Panc1 (cell line): ENCODE data around the gene SLC4A8. TPM values are rescaled to one million over a fixed set of nuclear protein-coding genes. Genes with fewer than 3 reads are reported as not detected.

Source experiments
- ATAC-seq: fragments of 200-7000 bp; cut with Tn5 transposase; 2 replicates; pipeline ENCODE4 v1.9.1; 2020; ENCODE audit warnings: mild to moderate bottlenecking, moderate library complexity
- BruUV-seq: library from RNA; stranded (reverse); fragments of 400-500 nt; replicated peaks from 2 replicates; lab custom pipeline; 2021; lab: Mats Ljungman, UMichigan
- CTCF ChIA-PET: fragments of 300-600 bp; sonication (Branson Sonifier 250); formaldehyde crosslinking; loops from one replicate; lab custom pipeline; 2022; ENCODE audit warnings: antibody characterized with exemption; lab: Charles Lee
- POLR2A ChIA-PET: fragments of 300-600 bp; sonication (Branson Sonifier 250); formaldehyde crosslinking; loops from one replicate; lab custom pipeline; 2022; ENCODE audit warnings: antibody characterized with exemption; lab: Charles Lee
- DNase-seq: peaks from one replicate; pipeline ENCODE4 v3.0.0-alpha.2; 2010; ENCODE audit warnings: low read depth, low spot score
- H3K27ac ChIP-seq: 2 replicates; pipeline ENCODE4 v1.5.1; 2011; ENCODE audit warnings: mild to moderate bottlenecking, low read length, inconsistent platforms
- H3K27me3 ChIP-seq: fragments of 200-500 bp; sonication (Bioruptor generic); 2 replicates; pipeline ENCODE4 v1.6.0; 2014; ENCODE audit warnings: low read length, inconsistent platforms; ENCODE audit not compliant: control insufficient read depth, insufficient read depth
- H3K36me3 ChIP-seq: fragments of 200-500 bp; sonication (Bioruptor generic); 2 replicates; pipeline ENCODE4 v1.5.1; 2014; ENCODE audit warnings: inconsistent platforms, mild to moderate bottlenecking, low read length, moderate library complexity; ENCODE audit not compliant: control insufficient read depth, insufficient read depth
- H3K4me1 ChIP-seq: 2 replicates; pipeline ENCODE4 v1.5.1; 2011; ENCODE audit warnings: inconsistent platforms, mild to moderate bottlenecking, low read length, moderate library complexity; ENCODE audit not compliant: control insufficient read depth, insufficient read depth
- H3K4me3 ChIP-seq, 2 experiments: 2 replicates each; pipeline ENCODE4 v1.5.1; 2011 to 2012; ENCODE audit warnings: low read depth in 2 of 2, low read length in 2 of 2, mild to moderate bottlenecking in 2 of 2, inconsistent platforms in 1 of 2, moderate library complexity in 1 of 2
- H3K9me3 ChIP-seq: fragments of 200-500 bp; sonication (Bioruptor generic); 2 replicates; pipeline ENCODE4 v1.5.1; 2014; ENCODE audit warnings: low read depth, mild to moderate bottlenecking, inconsistent platforms, low read length, moderate library complexity; ENCODE audit not compliant: control insufficient read depth, insufficient read depth
- POLR2AphosphoS5 ChIP-seq: IDR thresholded peaks from 2 replicates; pipeline ENCODE4 v1.6.1; 2012; ENCODE audit warnings: mild to moderate bottlenecking, low read depth, low read length, moderate library complexity
- SIN3A ChIP-seq: IDR thresholded peaks from 2 replicates; pipeline ENCODE4 v1.6.1; 2012; ENCODE audit warnings: low read depth, mild to moderate bottlenecking, low read length, moderate library complexity, borderline replicate concordance; ENCODE audit not compliant: insufficient read depth
- TCF7L2 ChIP-seq: IDR thresholded peaks from 2 replicates; pipeline ENCODE4 v1.6.1; 2011; ENCODE audit warnings: mild to moderate bottlenecking, low read depth, low read length, inconsistent platforms
- in situ Hi-C: cut with HindIII; loops from 2 replicates; pipeline ENCODE4 v1.10.0; 2016; ENCODE audit warnings: low sequenced_read_pairs, low pct_unique_long_range_greater_than_20kb
- intact Hi-C: fragments of 100-400 bp; cut with micrococcal nuclease; formaldehyde crosslinking; loops from one replicate; pipeline ENCODE4 v1.10.0; 2022; ENCODE audit not compliant: unreplicated experiment
- total RNA-seq: library from RNA; stranded (reverse); gene quantifications from one replicate; pipeline ENCODE4 v1.2.1, GENCODE V29; 2021; ENCODE audit not compliant: unreplicated experiment
- TF ChIP-seq, protein P1 (sequence below): fragments of 450-650 bp; IDR thresholded peaks from 2 replicates; pipeline ENCODE4 v1.5.1; 2017; ENCODE audit warnings: mild to moderate bottlenecking
- TF ChIP-seq, protein P2 (sequence below), 2 experiments: IDR thresholded peaks; 2 replicates each; pipeline ENCODE4 v1.6.1; 2011 to 2012; ENCODE audit warnings: low read depth in 2 of 2, control low read depth in 1 of 2, low read length in 1 of 2, mild to moderate bottlenecking in 1 of 2, moderate library complexity in 1 of 2; ENCODE audit not compliant: insufficient read depth in 1 of 2

SLC4A8 gene
- total RNA-seq, 1 experiment from 2014 or later: 18.8 TPM

DNA sequence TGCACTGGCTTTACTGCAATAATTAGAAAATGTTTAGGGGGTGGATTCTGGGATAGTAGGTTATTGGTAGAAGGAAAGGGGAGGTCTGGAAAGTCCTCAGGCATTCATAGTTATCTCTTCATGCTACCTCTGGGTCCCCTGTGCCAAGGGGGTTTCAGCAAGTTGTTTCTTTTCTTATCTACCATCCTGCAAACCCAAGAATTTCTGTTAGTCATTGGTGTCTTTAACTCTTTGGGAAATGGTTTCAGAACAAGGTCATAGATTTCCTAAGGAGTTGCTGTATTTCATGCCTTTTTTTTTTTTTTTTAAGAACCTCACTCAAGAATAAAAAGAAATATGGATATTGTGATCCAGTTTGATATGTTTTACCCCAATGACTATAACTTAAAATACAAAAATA is 63.6 kb downstream of the SLC4A8 start:
- ATAC-seq (no peak), DNase-seq (no peak)
- TF ChIP-seq, protein P1, sequence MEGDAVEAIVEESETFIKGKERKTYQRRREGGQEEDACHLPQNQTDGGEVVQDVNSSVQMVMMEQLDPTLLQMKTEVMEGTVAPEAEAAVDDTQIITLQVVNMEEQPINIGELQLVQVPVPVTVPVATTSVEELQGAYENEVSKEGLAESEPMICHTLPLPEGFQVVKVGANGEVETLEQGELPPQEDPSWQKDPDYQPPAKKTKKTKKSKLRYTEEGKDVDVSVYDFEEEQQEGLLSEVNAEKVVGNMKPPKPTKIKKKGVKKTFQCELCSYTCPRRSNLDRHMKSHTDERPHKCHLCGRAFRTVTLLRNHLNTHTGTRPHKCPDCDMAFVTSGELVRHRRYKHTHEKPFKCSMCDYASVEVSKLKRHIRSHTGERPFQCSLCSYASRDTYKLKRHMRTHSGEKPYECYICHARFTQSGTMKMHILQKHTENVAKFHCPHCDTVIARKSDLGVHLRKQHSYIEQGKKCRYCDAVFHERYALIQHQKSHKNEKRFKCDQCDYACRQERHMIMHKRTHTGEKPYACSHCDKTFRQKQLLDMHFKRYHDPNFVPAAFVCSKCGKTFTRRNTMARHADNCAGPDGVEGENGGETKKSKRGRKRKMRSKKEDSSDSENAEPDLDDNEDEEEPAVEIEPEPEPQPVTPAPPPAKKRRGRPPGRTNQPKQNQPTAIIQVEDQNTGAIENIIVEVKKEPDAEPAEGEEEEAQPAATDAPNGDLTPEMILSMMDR: no peak
- TF ChIP-seq TCF7L2 (no peak), POLR2AphosphoS5 (no peak), SIN3A (no peak)
- TF ChIP-seq, protein P2, sequence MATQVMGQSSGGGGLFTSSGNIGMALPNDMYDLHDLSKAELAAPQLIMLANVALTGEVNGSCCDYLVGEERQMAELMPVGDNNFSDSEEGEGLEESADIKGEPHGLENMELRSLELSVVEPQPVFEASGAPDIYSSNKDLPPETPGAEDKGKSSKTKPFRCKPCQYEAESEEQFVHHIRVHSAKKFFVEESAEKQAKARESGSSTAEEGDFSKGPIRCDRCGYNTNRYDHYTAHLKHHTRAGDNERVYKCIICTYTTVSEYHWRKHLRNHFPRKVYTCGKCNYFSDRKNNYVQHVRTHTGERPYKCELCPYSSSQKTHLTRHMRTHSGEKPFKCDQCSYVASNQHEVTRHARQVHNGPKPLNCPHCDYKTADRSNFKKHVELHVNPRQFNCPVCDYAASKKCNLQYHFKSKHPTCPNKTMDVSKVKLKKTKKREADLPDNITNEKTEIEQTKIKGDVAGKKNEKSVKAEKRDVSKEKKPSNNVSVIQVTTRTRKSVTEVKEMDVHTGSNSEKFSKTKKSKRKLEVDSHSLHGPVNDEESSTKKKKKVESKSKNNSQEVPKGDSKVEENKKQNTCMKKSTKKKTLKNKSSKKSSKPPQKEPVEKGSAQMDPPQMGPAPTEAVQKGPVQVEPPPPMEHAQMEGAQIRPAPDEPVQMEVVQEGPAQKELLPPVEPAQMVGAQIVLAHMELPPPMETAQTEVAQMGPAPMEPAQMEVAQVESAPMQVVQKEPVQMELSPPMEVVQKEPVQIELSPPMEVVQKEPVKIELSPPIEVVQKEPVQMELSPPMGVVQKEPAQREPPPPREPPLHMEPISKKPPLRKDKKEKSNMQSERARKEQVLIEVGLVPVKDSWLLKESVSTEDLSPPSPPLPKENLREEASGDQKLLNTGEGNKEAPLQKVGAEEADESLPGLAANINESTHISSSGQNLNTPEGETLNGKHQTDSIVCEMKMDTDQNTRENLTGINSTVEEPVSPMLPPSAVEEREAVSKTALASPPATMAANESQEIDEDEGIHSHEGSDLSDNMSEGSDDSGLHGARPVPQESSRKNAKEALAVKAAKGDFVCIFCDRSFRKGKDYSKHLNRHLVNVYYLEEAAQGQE (IDR thresholded peaks at IDR 0.05; ENCODE audit: insufficient read depth in 1 of 2, low read depth in 2 of 2, low read length in 1 of 2): no peak
- Histone ChIP-seq H3K27me3 (no peaks in the 10 kb centered on the region), H3K9me3 (no peaks in the 10 kb centered on the region), H3K4me1 (no peaks in the 10 kb centered on the region), H3K27ac (no peak overlapping the region), H3K4me3 (no peak overlapping the region), H3K36me3 (no peaks in the 10 kb centered on the region)
- in situ Hi-C loops: no loop called here
- ChIA-PET POLR2A (no interaction called here), CTCF (interaction anchor here (0.6 to 0.7 kb wide), 2 partner anchors 246 to 665 kb away, joined by 4 read pairs; no protein-coding TSS in a partner anchor)
- no TSS peak for BruUV-seq
- intact Hi-C loops: no loop called here

DNA sequence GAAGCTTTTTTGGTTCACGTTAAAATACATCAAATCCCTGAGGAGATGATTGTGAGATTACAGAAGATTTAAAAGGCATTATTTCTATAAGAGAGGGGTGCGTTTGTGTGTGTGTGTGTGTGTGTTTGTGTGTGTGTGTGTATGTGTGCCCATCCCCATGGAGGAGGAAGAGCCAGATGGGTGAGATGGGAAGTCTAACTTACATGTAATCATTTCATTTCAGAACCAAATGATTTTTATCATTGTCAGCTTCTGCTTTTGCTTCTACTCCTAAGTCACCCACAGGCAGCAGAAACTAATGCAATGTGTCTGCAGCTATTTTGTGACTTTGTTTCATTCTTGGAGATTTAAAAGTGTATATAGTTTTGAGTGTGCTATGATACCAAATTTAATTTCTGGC is 68.7 kb downstream of the SLC4A8 start:
- H3K4me1 ChIP-seq: no peaks in the 10 kb centered on the region
- TF ChIP-seq SIN3A: no peak
- TF ChIP-seq TCF7L2: no peak
- TF ChIP-seq, protein P2 (IDR thresholded peaks at IDR 0.05; ENCODE audit: insufficient read depth in 1 of 2, low read depth in 2 of 2, low read length in 1 of 2): no peak
- TF ChIP-seq POLR2AphosphoS5: no peak
- ATAC-seq (no peak), DNase-seq (no peak)
- intact Hi-C loops (no loop called here), in situ Hi-C loops (no loop called here)
- POLR2A ChIA-PET: no interaction called here
- H3K27ac ChIP-seq: no peak overlapping the region
- CTCF ChIA-PET: no interaction called here
- no peaks in the 10 kb centered on the region for H3K9me3 ChIP-seq
- no TSS peak for BruUV-seq
- H3K4me3 ChIP-seq: no peak overlapping the region
- no peaks in the 10 kb centered on the region for H3K36me3 ChIP-seq
- H3K27me3 ChIP-seq: no peaks in the 10 kb centered on the region
